ENCODE measurements around the gene SPINK4.
A peak's percentile ranks its signal among the peaks of the same experiment; 100 is the strongest.

SPINK4 gene

DNA sequence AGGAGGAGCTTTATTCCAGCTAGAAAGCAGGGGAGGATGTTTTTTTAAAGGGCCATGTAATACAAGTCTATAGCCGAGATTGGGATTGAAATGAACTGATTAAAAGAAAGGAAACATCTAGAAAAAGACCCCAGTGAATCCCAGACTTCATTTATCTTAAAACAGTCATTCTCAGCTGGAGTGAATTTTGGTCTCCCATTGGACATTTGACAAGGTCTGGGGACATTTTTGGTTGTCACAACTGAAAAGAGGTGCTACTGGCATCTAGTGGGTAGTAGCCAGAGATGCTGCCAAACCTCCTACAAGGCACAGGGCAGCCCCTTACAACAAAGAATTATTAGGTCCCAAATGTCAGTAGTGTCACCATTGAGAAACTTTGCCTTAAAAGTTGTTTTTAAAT, 16.3 kb upstream of the SPINK4 start:
- no peak overlapping the region for H3K27ac Mint-ChIP-seq
- H3K9me3 Mint-ChIP-seq: no peaks in the 10 kb centered on the region
- no peak for ATAC-seq
- H3K27me3 Mint-ChIP-seq: no peaks in the 10 kb centered on the region
- H3K36me3 Mint-ChIP-seq: no peaks in the 10 kb centered on the region
- H3K4me3 Mint-ChIP-seq: no peak overlapping the region
- peaks cover 41% of the 10 kb centered on the region for H3K4me1 Mint-ChIP-seq

DNA sequence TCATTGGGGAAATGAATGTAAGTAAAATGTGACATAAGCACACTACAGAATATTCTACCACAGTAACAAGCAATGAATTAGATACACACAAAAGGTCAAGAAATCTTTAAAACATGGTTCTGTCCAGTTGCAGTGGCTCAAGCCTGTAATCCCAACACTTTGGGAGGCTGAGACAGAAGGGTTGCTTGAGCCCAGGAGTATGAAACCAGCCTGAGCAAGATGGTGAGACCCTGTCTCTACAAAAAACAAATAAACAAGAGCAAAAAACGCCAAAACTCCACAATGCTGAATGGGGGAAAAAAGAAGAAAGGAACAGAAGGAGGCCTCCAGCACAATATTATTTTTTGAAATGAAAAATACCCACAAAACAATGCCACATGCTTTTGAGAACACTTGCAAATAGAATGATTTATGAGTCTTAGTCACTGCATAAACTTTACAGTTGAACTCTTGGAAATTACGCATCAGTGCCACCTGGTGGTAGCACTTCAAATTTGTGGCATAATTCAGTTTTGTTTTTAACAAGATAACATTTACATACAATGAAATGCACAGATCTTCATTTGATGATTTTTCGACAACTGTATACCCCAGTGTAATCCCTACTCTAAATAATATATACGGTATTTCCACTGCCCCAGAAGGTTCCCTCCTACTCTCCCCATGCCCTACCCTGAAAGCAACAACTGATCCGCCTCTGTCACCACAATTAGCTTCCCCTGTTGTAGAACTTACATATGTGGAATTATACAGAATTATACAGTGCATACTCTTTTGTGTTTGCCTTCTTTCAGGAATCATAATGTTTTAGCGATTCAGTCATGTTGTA, 14.4 kb upstream of the SPINK4 start:
- ATAC-seq: no peak
- Mint-ChIP-seq H3K27me3 (no peaks in the 10 kb centered on the region), H3K27ac (peak overlapping the region; percentile 53), H3K4me3 (no peak overlapping the region), H3K36me3 (no peaks in the 10 kb centered on the region), H3K9me3 (no peaks in the 10 kb centered on the region), H3K4me1 (peaks cover 41% of the 10 kb centered on the region)

GRCh38 chr9:33227008-33227398, 13.0 kb upstream of the SPINK4 start:
- no peaks in the 10 kb centered on the region for H3K27me3 Mint-ChIP-seq
- no peaks in the 10 kb centered on the region for H3K36me3 Mint-ChIP-seq
- peaks cover 29% of the 10 kb centered on the region for H3K4me1 Mint-ChIP-seq
- H3K27ac Mint-ChIP-seq: peak overlapping the region; percentile 71
- H3K4me3 Mint-ChIP-seq: peak overlapping the region; percentile 28
- ATAC-seq: peak; percentile 91
- no peaks in the 10 kb centered on the region for H3K9me3 Mint-ChIP-seq

DNA sequence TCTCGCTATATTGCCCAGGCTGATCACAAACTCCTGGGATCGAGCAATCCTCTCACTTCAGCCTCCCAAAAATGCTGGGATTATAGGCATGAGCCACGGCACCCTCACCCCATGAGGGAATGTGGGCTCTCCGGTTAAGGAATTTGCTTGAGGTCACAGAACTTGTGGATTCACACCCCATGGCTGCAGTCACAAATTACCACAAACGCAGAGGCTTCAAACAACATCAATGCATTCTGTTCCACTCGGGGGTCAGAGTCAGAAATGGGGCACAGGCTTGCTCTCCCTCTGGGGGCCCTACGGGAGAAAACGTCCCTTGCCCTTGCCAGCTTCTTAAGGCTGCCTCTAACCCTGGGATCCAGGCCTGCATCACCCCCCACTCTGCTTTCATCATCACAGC, 12.2 kb upstream of the SPINK4 start:
- Mint-ChIP-seq H3K36me3 (no peaks in the 10 kb centered on the region), H3K27ac (peak overlapping the region; percentile 71), H3K9me3 (no peaks in the 10 kb centered on the region), H3K4me1 (peaks cover 27% of the 10 kb centered on the region), H3K27me3 (no peaks in the 10 kb centered on the region), H3K4me3 (no peak overlapping the region)
- no peak for ATAC-seq

DNA sequence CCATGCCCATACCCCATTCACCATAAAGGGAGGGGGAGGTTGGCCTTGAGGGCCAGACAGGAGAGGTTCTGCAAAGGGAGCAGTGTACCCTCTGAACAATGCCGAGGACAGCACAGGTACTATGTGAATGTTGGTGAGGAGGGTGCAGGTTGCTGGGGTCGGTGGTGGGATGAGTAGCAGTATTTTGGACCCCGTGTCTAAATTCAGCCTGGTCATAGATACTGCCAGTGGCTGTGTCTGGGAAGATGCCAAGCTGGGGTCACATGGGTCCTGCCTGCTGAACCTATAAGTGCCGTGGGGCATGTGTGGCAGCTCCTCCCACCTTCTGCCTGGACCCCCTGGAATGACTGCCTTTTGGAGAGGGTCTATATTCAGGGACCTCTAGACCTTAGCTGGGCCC, 11.4 kb upstream of the SPINK4 start:
- H3K36me3 Mint-ChIP-seq: no peaks in the 10 kb centered on the region
- no peak overlapping the region for H3K27ac Mint-ChIP-seq
- no peak overlapping the region for H3K4me3 Mint-ChIP-seq
- H3K27me3 Mint-ChIP-seq: no peaks in the 10 kb centered on the region
- no peaks in the 10 kb centered on the region for H3K9me3 Mint-ChIP-seq
- no peak for ATAC-seq
- peaks cover 24% of the 10 kb centered on the region for H3K4me1 Mint-ChIP-seq

DNA sequence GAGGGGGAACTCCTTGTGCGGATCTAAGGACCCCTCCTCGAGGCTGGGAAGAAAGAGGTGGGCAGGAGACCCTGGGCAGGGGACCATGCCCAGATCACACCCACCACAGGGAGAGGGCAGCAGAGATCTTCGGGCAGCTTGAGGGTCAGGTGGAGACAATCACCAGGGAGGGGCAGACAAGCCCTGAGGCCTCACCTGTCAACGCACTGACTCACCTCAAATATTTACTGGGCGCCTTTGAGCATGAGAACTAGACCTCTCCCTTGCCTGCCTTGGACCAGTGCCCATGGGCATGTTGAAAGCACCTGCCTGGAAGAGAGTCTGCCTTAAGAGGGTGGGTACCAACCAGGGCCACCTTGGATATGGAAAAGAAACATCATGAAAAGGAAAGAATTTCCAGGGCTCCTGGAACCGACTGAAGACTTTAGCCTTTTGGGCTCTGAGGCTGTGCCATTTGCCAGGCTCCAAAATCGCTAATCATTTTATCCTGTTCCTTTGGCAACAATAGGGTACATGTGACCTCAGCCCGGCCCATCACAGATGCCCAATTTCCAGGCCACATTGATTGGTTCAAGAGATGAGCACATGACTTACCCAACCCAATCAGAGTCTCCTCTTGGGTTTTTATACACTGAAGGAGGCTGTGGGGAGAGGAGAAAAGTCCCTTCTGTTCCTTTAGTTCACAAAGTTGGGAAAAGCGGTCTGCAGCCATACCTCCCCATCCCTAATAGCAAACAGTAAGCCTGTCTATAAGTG, 10.4 kb upstream of the SPINK4 start:
- H3K9me3 Mint-ChIP-seq: no peaks in the 10 kb centered on the region
- H3K4me3 Mint-ChIP-seq: no peak overlapping the region
- no peaks in the 10 kb centered on the region for H3K27me3 Mint-ChIP-seq
- no peak overlapping the region for H3K27ac Mint-ChIP-seq
- no peaks in the 10 kb centered on the region for H3K36me3 Mint-ChIP-seq
- ATAC-seq: no peak
- H3K4me1 Mint-ChIP-seq: peaks cover 24% of the 10 kb centered on the region

DNA sequence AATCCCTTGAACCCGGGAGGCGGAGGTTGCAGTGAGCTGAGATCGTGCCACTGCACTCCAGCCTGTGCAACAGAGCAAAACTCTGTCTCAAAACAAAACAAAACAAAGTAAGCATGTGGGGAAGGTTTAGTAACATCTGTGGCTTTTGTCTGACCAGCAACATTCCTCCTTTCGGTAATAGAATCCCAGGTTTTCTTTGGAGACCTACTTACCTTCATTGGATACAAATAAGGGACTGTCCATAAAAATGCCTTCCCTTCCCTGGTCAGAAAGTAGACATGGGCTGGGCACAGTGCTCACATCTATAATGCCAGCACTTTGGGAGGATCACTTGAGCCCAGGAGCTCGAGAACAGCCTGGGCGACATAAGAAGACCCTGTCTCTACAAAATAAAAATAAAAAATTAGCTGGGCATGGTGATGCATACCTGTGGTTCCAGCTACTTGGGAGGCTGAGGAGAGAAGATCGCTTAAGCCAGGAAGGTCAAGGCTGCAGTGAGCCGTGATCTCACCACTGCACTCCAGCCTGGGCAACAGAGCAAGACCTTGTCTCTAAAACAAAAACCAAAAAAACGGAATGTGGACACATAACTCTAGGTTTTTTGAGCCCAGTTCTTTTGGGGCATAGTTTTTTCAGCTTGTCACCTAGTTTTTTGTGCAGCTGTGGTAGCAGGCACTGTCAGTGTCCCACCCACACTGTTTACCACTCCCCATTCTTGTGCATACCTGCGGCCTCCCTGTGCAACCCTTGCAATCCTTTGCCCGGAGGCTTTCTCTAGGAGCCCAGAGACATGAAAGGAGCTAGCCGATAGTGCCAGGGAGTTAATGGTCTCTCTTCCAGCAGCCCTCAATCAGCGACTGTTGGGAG, 9.0 kb upstream of the SPINK4 start:
- peaks cover 15% of the 10 kb centered on the region for H3K4me1 Mint-ChIP-seq
- peaks cover 7% of the 10 kb centered on the region for H3K27me3 Mint-ChIP-seq
- no peak overlapping the region for H3K4me3 Mint-ChIP-seq
- no peaks in the 10 kb centered on the region for H3K9me3 Mint-ChIP-seq
- H3K27ac Mint-ChIP-seq: no peak overlapping the region
- H3K36me3 Mint-ChIP-seq: no peaks in the 10 kb centered on the region
- no peak for ATAC-seq

GRCh38 chr9:33231623-33231942, 8.4 kb upstream of the SPINK4 start:
- Mint-ChIP-seq H3K27me3 (peaks cover 12% of the 10 kb centered on the region), H3K36me3 (no peaks in the 10 kb centered on the region), H3K9me3 (no peaks in the 10 kb centered on the region), H3K27ac (no peak overlapping the region), H3K4me1 (peaks cover 9% of the 10 kb centered on the region), H3K4me3 (no peak overlapping the region)
- no peak for ATAC-seq

- Mint-ChIP-seq H3K27ac (no peak overlapping the region), H3K27me3 (peaks cover 12% of the 10 kb centered on the region), H3K36me3 (no peaks in the 10 kb centered on the region), H3K4me1 (no peaks in the 10 kb centered on the region), H3K9me3 (no peaks in the 10 kb centered on the region), H3K4me3 (no peak overlapping the region)
- no peak for ATAC-seq
Observed at GRCh38 chr9:33232815-33233214, 7.2 kb upstream of the SPINK4 start.

- H3K36me3 Mint-ChIP-seq: no peaks in the 10 kb centered on the region
- no peaks in the 10 kb centered on the region for H3K4me1 Mint-ChIP-seq
- H3K4me3 Mint-ChIP-seq: no peak overlapping the region
- ATAC-seq: no peak
- no peak overlapping the region for H3K27ac Mint-ChIP-seq
- no peaks in the 10 kb centered on the region for H3K9me3 Mint-ChIP-seq
- H3K27me3 Mint-ChIP-seq: peaks cover 12% of the 10 kb centered on the region
Observed at GRCh38 chr9:33233626-33234342, 6.2 kb upstream of the SPINK4 start.

DNA sequence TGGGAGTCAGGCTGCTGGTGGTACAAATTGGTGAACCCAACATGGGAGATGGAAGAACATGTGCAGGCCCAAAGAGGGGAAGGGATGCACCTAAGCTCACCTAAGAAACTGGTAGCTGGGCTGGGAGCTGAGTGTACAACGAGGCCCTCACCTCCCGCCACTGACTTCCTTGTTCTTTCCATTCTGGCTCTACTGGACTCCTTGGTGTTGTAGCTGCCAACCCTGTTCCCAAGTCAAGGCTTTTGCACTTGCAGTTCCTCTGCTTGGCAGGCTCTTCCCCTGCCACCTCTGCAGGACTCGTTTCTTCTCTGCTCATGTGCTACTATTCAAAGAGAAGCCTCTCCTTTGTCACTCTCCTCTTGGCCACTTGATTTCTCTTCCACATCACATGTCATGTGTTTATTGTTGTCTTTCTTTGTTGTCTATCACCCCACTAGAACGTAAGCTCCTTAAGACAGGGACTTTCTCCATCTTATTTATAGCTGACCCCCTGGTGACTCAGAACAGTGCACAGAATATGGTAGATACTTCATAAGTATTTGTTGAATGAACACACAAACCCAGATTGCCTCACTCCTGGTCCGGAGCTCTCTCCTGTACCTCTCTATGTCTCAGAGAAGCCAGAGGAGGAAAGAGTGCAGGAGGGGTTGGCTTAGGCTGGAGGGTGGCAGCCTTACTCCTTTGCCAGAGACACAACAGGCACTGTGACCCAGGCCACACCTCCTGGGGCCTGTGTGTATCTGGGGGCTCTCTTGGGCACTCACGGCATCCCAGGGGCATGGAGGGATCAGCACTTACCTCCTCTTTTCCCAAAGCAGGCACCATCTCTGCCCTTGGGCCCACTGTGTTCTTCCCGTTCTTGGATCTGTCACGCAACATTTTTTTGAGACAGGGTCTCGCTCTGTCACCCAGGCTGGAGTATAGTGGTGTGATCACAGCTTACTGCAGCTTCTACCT, 5.2 kb upstream of the SPINK4 start:
- Mint-ChIP-seq H3K36me3 (no peaks in the 10 kb centered on the region), H3K27ac (no peak overlapping the region), H3K27me3 (peaks cover 12% of the 10 kb centered on the region), H3K4me3 (no peak overlapping the region), H3K4me1 (no peaks in the 10 kb centered on the region), H3K9me3 (no peaks in the 10 kb centered on the region)
- no peak for ATAC-seq

DNA sequence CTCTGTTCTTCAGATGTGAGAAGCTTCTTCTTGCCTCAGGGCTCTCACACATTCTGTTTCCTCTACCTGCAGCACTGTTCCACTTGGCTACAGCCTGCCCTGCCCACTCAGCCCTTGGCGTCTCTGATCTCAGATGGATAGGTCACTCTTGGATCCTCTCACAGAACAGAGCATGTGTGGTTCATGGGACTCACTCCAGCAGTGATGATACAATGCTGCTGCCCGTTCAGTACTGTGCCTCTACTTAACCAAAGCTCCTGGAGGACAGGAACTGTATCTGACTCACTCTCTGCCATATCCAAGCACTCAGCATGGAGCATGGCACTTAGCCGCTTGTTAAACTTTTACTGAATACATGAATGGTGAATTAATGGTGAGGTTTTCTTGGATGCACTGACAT, 3.4 kb upstream of the SPINK4 start:
- Mint-ChIP-seq H3K4me3 (no peak overlapping the region), H3K9me3 (no peaks in the 10 kb centered on the region), H3K36me3 (no peaks in the 10 kb centered on the region), H3K27me3 (peaks cover 12% of the 10 kb centered on the region), H3K27ac (no peak overlapping the region), H3K4me1 (no peaks in the 10 kb centered on the region)
- no peak for ATAC-seq

GRCh38 chr9:33241298-33241697, 1.3 kb downstream of the SPINK4 start:
- H3K27me3 Mint-ChIP-seq: peaks cover 2% of the 10 kb centered on the region
- no peak overlapping the region for H3K4me3 Mint-ChIP-seq
- no peaks in the 10 kb centered on the region for H3K9me3 Mint-ChIP-seq
- ATAC-seq: no peak
- no peaks in the 10 kb centered on the region for H3K36me3 Mint-ChIP-seq
- no peaks in the 10 kb centered on the region for H3K4me1 Mint-ChIP-seq
- H3K27ac Mint-ChIP-seq: no peak overlapping the region

- ATAC-seq: no peak
- Mint-ChIP-seq H3K4me1 (no peaks in the 10 kb centered on the region), H3K4me3 (no peak overlapping the region), H3K36me3 (peaks cover 6% of the 10 kb centered on the region), H3K27ac (no peak overlapping the region), H3K9me3 (no peaks in the 10 kb centered on the region), H3K27me3 (no peaks in the 10 kb centered on the region)
Observed at GRCh38 chr9:33242609-33243134, 2.7 kb downstream of the SPINK4 start.

Measured in stimulated activated memory B cell treated with anti-CD40 and anti-IgM and Interleukin-4, amounts not matched to agents 10 μg/mL and 1 μg/mL and 100 μg/mL, for 72 hours (primary cell).